SK-N-SH treated with all-trans-retinoic acid at 6 μM for 48 hours (cell line): ENCODE measurements around the gene TADA3.

ENCODE experiments used
- ATAC-seq: fragments of 200-7000 bp; cut with Tn5 transposase; 3 replicates; pipeline ENCODE4 v1.9.1; 2020; ENCODE audit warnings: mild to moderate bottlenecking, moderate library complexity
- ARNTL ChIP-seq: fragments of 450-650 bp; formaldehyde crosslinking; IDR thresholded peaks from 2 replicates; pipeline ENCODE4 v1.5.0; 2020; ENCODE audit warnings: low read depth, mild to moderate bottlenecking, moderate library complexity, borderline replicate concordance
- BACH2 ChIP-seq: fragments of 250-450 bp; sonication (Bioruptor Pico); IDR thresholded peaks from 2 replicates; pipeline ENCODE4 v1.9.0; 2021; ENCODE audit warnings: mild to moderate bottlenecking, borderline replicate concordance
- CSDC2 ChIP-seq: fragments of 250-450 bp; sonication (Bioruptor Pico); IDR thresholded peaks from 2 replicates; pipeline ENCODE4 v1.5.0; 2020; ENCODE audit warnings: mild to moderate bottlenecking, moderate library complexity
- ESRRG ChIP-seq: fragments of 250-450 bp; sonication (Bioruptor Pico); IDR thresholded peaks from 2 replicates; pipeline ENCODE4 v1.6.1; 2021; ENCODE audit warnings: mild to moderate bottlenecking
- GLIS3 ChIP-seq: fragments of 250-450 bp; sonication (Bioruptor Pico); IDR thresholded peaks from 2 replicates; pipeline ENCODE4 v1.5.0; 2020; ENCODE audit warnings: mild to moderate bottlenecking, moderate library complexity
- ISL1 ChIP-seq: fragments of 250-450 bp; sonication (Bioruptor Pico); IDR thresholded peaks from 2 replicates; pipeline ENCODE4 v2.1.2; 2022; ENCODE audit warnings: mild to moderate bottlenecking, moderate library complexity
- OSR1 ChIP-seq: fragments of 250-450 bp; sonication (Bioruptor Pico); IDR thresholded peaks from 2 replicates; pipeline ENCODE4 v1.8.0; 2022; ENCODE audit warnings: moderate library complexity, mild to moderate bottlenecking, inconsistent platforms
- PPARA ChIP-seq: fragments of 250-450 bp; sonication (Bioruptor Pico); IDR thresholded peaks from 2 replicates; pipeline ENCODE4 v1.5.0; 2020; ENCODE audit warnings: mild to moderate bottlenecking, borderline replicate concordance
- RARB ChIP-seq: fragments of 250-450 bp; sonication (Bioruptor Pico); IDR thresholded peaks from 2 replicates; pipeline ENCODE4 v1.8.0; 2021; ENCODE audit warnings: mild to moderate bottlenecking, moderate library complexity
- SNAI2 ChIP-seq: fragments of 250-450 bp; sonication (Bioruptor Pico); IDR thresholded peaks from 2 replicates; pipeline ENCODE4 v1.5.0; 2020; ENCODE audit warnings: mild to moderate bottlenecking, moderate library complexity
- TCF4 ChIP-seq: fragments of 250-450 bp; sonication (Bioruptor Pico); IDR thresholded peaks from 2 replicates; pipeline ENCODE4 v1.8.0; 2021; ENCODE audit warnings: mild to moderate bottlenecking, moderate library complexity, borderline replicate concordance
- TOX ChIP-seq: fragments of 250-450 bp; sonication (Bioruptor Pico); IDR thresholded peaks from 2 replicates; pipeline ENCODE4 v1.8.0; 2021; ENCODE audit warnings: mild to moderate bottlenecking, moderate library complexity, borderline replicate concordance
- ZC3H10 ChIP-seq: fragments of 250-450 bp; sonication (Bioruptor Pico); IDR thresholded peaks from 2 replicates; pipeline ENCODE4 v1.5.1; 2021; ENCODE audit warnings: mild to moderate bottlenecking, moderate library complexity
- ZFP3 ChIP-seq: fragments of 250-450 bp; sonication (Bioruptor Pico); IDR thresholded peaks from 2 replicates; pipeline ENCODE4 v1.5.0; 2020; ENCODE audit warnings: mild to moderate bottlenecking, moderate library complexity
- ZFP30 ChIP-seq: fragments of 450-650 bp; formaldehyde crosslinking; IDR thresholded peaks from 2 replicates; pipeline ENCODE4 v1.5.0; 2022; ENCODE audit warnings: mild to moderate bottlenecking, moderate library complexity
- ZNF565 ChIP-seq: fragments of 450-650 bp; formaldehyde crosslinking; conservative IDR thresholded peaks from 2 replicates; pipeline ENCODE4 v1.5.0; 2020; ENCODE audit warnings: low read depth, mild to moderate bottlenecking, moderate library complexity
- ZNF70 ChIP-seq: fragments of 450-650 bp; formaldehyde crosslinking; IDR thresholded peaks from 2 replicates; pipeline ENCODE4 v1.5.0; 2020; ENCODE audit warnings: mild to moderate bottlenecking, moderate library complexity
- ZNF8 ChIP-seq: fragments of 450-650 bp; formaldehyde crosslinking; IDR thresholded peaks from 2 replicates; pipeline ENCODE4 v1.5.0; 2020; ENCODE audit warnings: mild to moderate bottlenecking, moderate library complexity
- TF ChIP-seq, protein P1 (sequence below): fragments of 250-450 bp; sonication (Bioruptor Pico); IDR thresholded peaks from 2 replicates; pipeline ENCODE4 v1.8.0; 2021; ENCODE audit warnings: low read depth, mild to moderate bottlenecking, moderate library complexity, borderline replicate concordance
- TF ChIP-seq, protein P2 (sequence below): fragments of 250-450 bp; sonication (Bioruptor Pico); IDR thresholded peaks from 2 replicates; pipeline ENCODE4 v1.5.1; 2020; ENCODE audit warnings: low read depth, mild to moderate bottlenecking, moderate library complexity
- TF ChIP-seq, protein P3 (sequence below): fragments of 250-450 bp; sonication (Bioruptor Pico); IDR thresholded peaks from 2 replicates; pipeline ENCODE4 v1.8.0; 2020; ENCODE audit warnings: mild to moderate bottlenecking, moderate library complexity, borderline replicate concordance
- TF ChIP-seq, protein P4 (sequence below): fragments of 250-450 bp; sonication (Bioruptor Pico); IDR thresholded peaks from 2 replicates; pipeline ENCODE4 v1.5.1; 2021; ENCODE audit warnings: mild to moderate bottlenecking, moderate library complexity
- TF ChIP-seq, protein P5 (sequence below): fragments of 250-450 bp; sonication (Bioruptor Pico); IDR thresholded peaks from 2 replicates; pipeline ENCODE4 v1.5.0; 2020; ENCODE audit warnings: mild to moderate bottlenecking, moderate library complexity

Gene TADA3

DNA sequence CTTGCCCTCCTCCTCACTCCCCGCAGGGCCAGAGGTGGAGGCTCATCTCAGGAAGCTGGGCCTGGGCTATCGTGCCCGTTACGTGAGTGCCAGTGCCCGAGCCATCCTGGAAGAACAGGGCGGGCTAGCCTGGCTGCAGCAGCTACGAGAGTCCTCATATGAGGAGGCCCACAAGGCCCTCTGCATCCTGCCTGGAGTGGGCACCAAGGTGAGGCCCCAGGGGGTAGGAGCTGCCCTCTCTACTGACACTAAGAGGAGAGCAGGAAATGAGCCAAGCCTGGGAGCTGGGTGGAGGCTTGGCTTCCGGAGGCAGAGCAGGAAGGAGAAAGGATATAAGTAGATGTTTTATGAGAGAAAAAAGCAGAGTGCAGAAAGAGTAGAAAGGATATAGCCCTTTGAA, 37.6 kb downstream of the TADA3 start:
- ATAC-seq = no peak
- TF ChIP-seq ZC3H10 (CRISPR knock-in tag) = no peak
- TF ChIP-seq RARB (CRISPR knock-in tag) = no peak
- no peak for TF ChIP-seq ZFP3
- no peak for TF ChIP-seq GLIS3 (CRISPR knock-in tag)
- TF ChIP-seq ZNF8 (CRISPR knock-in tag) = no peak
- no peak for TF ChIP-seq ESRRG
- TF ChIP-seq, protein P1, sequence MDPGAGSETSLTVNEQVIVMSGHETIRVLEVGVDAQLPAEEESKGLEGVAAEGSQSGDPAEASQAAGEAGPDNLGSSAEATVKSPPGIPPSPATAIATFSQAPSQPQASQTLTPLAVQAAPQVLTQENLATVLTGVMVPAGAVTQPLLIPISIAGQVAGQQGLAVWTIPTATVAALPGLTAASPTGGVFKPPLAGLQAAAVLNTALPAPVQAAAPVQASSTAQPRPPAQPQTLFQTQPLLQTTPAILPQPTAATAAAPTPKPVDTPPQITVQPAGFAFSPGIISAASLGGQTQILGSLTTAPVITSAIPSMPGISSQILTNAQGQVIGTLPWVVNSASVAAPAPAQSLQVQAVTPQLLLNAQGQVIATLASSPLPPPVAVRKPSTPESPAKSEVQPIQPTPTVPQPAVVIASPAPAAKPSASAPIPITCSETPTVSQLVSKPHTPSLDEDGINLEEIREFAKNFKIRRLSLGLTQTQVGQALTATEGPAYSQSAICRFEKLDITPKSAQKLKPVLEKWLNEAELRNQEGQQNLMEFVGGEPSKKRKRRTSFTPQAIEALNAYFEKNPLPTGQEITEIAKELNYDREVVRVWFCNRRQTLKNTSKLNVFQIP (CRISPR knock-in tag) = no peak
- no peak for TF ChIP-seq TCF4 (CRISPR knock-in tag)
- no peak for TF ChIP-seq ZNF70
- TF ChIP-seq CSDC2 (CRISPR knock-in tag) = no peak
- TF ChIP-seq, protein P2, sequence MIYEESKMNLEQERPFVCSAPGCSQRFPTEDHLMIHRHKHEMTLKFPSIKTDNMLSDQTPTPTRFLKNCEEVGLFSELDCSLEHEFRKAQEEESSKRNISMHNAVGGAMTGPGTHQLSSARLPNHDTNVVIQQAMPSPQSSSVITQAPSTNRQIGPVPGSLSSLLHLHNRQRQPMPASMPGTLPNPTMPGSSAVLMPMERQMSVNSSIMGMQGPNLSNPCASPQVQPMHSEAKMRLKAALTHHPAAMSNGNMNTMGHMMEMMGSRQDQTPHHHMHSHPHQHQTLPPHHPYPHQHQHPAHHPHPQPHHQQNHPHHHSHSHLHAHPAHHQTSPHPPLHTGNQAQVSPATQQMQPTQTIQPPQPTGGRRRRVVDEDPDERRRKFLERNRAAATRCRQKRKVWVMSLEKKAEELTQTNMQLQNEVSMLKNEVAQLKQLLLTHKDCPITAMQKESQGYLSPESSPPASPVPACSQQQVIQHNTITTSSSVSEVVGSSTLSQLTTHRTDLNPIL (CRISPR knock-in tag) = no peak

DNA sequence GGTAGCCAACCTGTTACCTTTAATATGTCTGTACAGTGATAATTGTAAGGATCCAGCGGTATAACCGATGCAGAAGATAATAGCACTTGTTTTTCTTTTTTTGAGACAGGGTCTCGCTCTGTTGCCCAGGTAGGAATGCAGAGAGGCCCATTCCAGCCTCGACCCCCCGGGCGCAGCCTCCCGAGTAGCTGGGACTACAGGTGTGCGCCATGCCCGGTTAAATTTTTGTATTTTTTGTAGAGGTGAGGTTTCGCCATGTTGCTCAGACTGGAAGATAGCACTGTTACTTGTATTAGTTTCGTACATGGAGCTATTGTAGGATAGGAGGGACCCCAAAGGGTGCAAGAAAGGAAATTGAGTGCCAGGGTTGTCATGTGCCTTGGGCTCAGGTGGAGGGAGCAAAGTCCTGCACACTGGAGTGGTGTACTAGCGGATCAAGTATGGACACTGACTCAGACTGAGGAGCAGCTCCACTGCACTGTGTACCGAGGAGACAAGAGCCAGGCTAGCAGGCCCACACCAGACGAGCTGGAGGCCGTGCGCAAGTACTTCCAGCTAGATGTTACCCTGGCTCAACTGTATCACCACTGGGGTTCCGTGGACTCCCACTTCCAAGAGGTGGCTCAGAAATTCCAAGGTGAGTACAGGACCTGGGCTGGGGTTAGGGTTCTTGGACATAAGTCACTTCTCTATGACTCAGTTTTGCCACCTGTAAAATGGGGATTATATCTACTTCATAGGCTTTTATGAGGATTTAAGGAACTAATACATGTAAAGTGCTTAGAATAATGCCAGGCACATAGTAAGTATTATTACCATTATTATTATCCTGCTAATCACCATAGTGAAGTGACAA, 41.5 kb downstream of the TADA3 start:
- 0 out of 3 replicates have a peak, but pooled peaks have one; percentile 6 for ATAC-seq
- TF ChIP-seq ARNTL (CRISPR knock-in tag) (no peak), ZNF565 (CRISPR knock-in tag) (no peak), GLIS3 (CRISPR knock-in tag) (no peak), PPARA (CRISPR knock-in tag) (no peak), CSDC2 (CRISPR knock-in tag) (no peak), ESRRG (no peak), ZFP30 (CRISPR knock-in tag) (no peak), TCF4 (CRISPR knock-in tag) (no peak), SNAI2 (CRISPR knock-in tag) (no peak), BACH2 (no peak), OSR1 (no peak), ISL1 (CRISPR knock-in tag) (no peak)
- TF ChIP-seq, protein P3, sequence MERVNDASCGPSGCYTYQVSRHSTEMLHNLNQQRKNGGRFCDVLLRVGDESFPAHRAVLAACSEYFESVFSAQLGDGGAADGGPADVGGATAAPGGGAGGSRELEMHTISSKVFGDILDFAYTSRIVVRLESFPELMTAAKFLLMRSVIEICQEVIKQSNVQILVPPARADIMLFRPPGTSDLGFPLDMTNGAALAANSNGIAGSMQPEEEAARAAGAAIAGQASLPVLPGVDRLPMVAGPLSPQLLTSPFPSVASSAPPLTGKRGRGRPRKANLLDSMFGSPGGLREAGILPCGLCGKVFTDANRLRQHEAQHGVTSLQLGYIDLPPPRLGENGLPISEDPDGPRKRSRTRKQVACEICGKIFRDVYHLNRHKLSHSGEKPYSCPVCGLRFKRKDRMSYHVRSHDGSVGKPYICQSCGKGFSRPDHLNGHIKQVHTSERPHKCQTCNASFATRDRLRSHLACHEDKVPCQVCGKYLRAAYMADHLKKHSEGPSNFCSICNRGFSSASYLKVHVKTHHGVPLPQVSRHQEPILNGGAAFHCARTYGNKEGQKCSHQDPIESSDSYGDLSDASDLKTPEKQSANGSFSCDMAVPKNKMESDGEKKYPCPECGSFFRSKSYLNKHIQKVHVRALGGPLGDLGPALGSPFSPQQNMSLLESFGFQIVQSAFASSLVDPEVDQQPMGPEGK = no peak
- TF ChIP-seq, protein P4, sequence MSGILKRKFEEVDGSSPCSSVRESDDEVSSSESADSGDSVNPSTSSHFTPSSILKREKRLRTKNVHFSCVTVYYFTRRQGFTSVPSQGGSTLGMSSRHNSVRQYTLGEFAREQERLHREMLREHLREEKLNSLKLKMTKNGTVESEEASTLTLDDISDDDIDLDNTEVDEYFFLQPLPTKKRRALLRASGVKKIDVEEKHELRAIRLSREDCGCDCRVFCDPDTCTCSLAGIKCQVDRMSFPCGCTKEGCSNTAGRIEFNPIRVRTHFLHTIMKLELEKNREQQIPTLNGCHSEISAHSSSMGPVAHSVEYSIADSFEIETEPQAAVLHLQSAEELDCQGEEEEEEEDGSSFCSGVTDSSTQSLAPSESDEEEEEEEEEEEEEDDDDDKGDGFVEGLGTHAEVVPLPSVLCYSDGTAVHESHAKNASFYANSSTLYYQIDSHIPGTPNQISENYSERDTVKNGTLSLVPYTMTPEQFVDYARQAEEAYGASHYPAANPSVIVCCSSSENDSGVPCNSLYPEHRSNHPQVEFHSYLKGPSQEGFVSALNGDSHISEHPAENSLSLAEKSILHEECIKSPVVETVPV (CRISPR knock-in tag) = no peak
- TF ChIP-seq, protein P1 (CRISPR knock-in tag) = no peak

DNA sequence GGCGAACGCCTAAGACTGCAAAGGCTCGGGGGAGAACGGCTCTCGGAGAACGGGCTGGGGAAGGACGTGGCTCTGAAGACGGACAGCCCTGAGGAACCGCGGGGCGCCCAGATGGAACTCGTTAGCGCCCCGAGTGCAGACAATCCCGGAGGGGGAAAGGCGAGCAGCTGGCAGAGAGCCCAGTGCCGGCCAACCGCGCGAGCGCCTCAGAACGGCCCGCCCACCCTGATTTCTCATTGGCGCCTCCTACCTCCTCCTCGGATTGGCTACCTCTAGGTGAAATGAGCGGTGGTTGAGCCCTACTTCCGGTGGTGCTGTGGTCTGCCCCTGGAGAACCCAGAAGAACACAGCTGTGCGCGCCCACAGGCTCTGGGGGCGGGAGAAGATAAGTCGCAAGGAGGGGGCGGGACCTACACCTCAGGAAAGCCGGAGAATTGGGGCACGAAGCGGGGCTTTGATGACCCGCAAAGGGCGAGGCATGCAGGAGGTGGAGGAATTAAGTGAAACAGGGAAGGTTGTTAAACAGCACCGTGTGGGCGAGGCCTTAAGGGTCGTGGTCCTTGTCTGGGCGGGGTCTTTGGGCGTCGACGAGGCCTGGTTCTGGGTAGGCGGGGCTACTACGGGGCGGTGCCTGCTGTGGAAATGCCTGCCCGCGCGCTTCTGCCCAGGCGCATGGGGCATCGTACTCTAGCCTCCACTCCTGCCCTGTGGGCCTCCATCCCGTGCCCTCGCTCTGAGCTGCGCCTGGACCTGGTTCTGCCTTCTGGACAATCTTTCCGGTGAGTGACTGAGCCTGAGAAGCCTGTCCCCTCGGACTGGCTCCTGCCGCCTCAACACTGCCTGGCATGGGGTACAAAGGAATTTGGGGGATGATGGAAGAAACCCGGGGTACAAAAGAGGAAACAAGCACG, 42.4 kb downstream of the TADA3 start, which contains the start of gene OGG1:
Gene OGG1 (plus strand): TSS at position 308 of the 911 bp plus-strand sequence. CDS start 335 bp downstream, at position 643.
- peak; percentile 94 for ATAC-seq
- TF ChIP-seq RARB (CRISPR knock-in tag) = no peak
- TF ChIP-seq TOX (CRISPR knock-in tag) = no peak
- no peak for TF ChIP-seq OSR1
- TF ChIP-seq BACH2 = no peak
- TF ChIP-seq, protein P3 = no peak
- TF ChIP-seq, protein P5, sequence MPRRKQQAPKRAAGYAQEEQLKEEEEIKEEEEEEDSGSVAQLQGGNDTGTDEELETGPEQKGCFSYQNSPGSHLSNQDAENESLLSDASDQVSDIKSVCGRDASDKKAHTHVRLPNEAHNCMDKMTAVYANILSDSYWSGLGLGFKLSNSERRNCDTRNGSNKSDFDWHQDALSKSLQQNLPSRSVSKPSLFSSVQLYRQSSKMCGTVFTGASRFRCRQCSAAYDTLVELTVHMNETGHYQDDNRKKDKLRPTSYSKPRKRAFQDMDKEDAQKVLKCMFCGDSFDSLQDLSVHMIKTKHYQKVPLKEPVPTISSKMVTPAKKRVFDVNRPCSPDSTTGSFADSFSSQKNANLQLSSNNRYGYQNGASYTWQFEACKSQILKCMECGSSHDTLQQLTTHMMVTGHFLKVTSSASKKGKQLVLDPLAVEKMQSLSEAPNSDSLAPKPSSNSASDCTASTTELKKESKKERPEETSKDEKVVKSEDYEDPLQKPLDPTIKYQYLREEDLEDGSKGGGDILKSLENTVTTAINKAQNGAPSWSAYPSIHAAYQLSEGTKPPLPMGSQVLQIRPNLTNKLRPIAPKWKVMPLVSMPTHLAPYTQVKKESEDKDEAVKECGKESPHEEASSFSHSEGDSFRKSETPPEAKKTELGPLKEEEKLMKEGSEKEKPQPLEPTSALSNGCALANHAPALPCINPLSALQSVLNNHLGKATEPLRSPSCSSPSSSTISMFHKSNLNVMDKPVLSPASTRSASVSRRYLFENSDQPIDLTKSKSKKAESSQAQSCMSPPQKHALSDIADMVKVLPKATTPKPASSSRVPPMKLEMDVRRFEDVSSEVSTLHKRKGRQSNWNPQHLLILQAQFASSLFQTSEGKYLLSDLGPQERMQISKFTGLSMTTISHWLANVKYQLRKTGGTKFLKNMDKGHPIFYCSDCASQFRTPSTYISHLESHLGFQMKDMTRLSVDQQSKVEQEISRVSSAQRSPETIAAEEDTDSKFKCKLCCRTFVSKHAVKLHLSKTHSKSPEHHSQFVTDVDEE (CRISPR knock-in tag) = 0 out of 2 replicates have a peak, but pooled peaks have one; percentile 59
- peak; percentile 75 for TF ChIP-seq TCF4 (CRISPR knock-in tag)
- no peak for TF ChIP-seq ZNF565 (CRISPR knock-in tag)
- peak; percentile 83 for TF ChIP-seq ZFP3
